Spinal cord (tissue), 10 donors: ENCODE measurements around the gene L3MBTL3. TPM values are rescaled to one million over a fixed set of nuclear protein-coding genes. Genes with fewer than 3 reads are reported as not detected.
A peak's percentile ranks its signal among the peaks of the same experiment; 100 is the strongest.

Experiments
- DNase-seq, 6 donors: peaks; one replicate each; pipeline versions ENCODE4 v3.0.0 to v3.0.0-alpha.2; 2013 to 2015; ENCODE audit warnings: low spot score in 6 of 6, low read depth in 4 of 6
- H3K27ac ChIP-seq: one replicate; pipeline ENCODE4 v1.5.1; 2013; ENCODE audit warnings: low read depth, low read length, control low read depth
- H3K27me3 ChIP-seq: one replicate; pipeline ENCODE4 v1.6.1; 2013; ENCODE audit warnings: low read length; ENCODE audit not compliant: control insufficient read depth, insufficient read depth
- H3K36me3 ChIP-seq: one replicate; pipeline ENCODE4 v1.6.1; 2013; ENCODE audit warnings: low read length; ENCODE audit not compliant: control insufficient read depth, insufficient read depth
- H3K4me1 ChIP-seq: one replicate; pipeline ENCODE4 v1.6.1; 2013; ENCODE audit warnings: low read length; ENCODE audit not compliant: control insufficient read depth, insufficient read depth
- H3K4me3 ChIP-seq: one replicate; pipeline ENCODE4 v1.5.1; 2013; ENCODE audit warnings: low read depth, low read length, control low read depth
- H3K9me3 ChIP-seq: one replicate; pipeline ENCODE4 v1.6.1; 2013; ENCODE audit warnings: low read length; ENCODE audit not compliant: control insufficient read depth, insufficient read depth
- WGBS: methylation state at CpG from one replicate; pipeline ENCODE4 v1.1.5; 2013; ENCODE audit warnings: missing lambda C conversion rate; ENCODE audit not compliant: insufficient coverage; 5-methylcytosine and 5-hydroxymethylcytosine counted together
- polyA plus RNA-seq, 2 donors: library from polyadenylated mRNA; unstranded; fragments of 120-200 nt; gene quantifications; one replicate each; pipeline ENCODE4 v1.2.1, GENCODE V29; 2013; ENCODE audit not compliant: insufficient read length in 2 of 2
- total RNA-seq, 2 donors: library from RNA; depleted of rRNA in 1 of 2; stranded (reverse); fragments of 120-200 nt in 1 of 2; fragments of >200 nt in 1 of 2; gene quantifications; one replicate each; pipeline versions ENCODE4 v1.2.3 to v1.2.4, GENCODE V29; 2013 to 2014
- donor health status: healthy.

Gene L3MBTL3
- total and polyA plus RNA-seq, 4 donors = 11.8 to 17.2 (median 13.2) TPM

DNA sequence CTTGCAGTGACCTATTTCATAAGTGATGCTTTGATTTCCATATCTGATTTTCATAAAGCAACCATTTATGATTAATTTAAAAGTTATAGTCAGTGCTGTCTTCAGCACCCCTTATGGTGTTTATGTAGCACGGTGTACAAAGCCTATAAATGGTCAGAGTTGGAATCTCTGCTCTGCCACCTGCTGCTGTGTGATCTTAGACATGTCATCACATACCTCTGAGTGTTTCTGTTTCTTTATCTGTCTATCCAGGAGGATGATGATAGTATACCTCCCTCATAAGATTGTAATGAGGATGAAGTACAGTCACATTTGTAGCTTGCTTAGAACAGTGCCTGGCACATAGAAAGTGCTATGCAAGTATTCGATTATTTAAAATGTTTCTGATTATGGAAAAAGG, 103.9 kb downstream of the L3MBTL3 start:
- DNase-seq = no peak
- WGBS = 100% methylated on average over 1 of the region's 2 CpGs
- no peaks in the 10 kb centered on the region for H3K9me3 ChIP-seq

GRCh38 chr6:130127195-130127594, 108.8 kb downstream of the L3MBTL3 start:
- DNase-seq = no peak
- Histone ChIP-seq H3K4me1 (no peaks in the 10 kb centered on the region), H3K27me3 (no peaks in the 10 kb centered on the region), H3K9me3 (no peaks in the 10 kb centered on the region), H3K36me3 (no peaks in the 10 kb centered on the region), H3K27ac (no peak overlapping the region), H3K4me3 (no peak overlapping the region)
- 67% methylated on average over 1 of the region's 2 CpGs for WGBS

More for the DNA sequence above, 103.9 kb downstream of the L3MBTL3 start:
- Histone ChIP-seq H3K4me1 (no peaks in the 10 kb centered on the region), H3K36me3 (no peaks in the 10 kb centered on the region), H3K27me3 (no peaks in the 10 kb centered on the region), H3K4me3 (no peak overlapping the region), H3K27ac (no peak overlapping the region)

DNA sequence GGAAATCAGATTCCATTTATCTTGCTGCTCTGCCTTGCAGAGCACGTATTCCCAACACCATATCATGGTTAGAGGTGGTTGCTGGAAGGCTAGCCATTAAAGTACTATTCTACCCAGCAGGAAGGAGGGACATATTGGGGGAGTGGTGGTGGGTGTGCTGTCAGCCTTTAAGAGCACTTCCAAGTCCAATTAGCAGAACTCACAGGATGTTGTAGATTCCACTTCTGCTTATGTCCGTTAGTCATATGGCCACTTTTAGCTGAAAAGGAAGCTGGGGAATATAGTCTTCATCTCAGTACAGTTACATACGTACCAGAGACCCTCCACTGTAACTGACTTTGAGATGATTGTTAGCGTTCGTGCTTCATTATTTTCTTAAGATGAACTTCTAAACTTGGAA, 109.9 kb downstream of the L3MBTL3 start:
- DNase-seq = no peak
- no peak overlapping the region for H3K4me3 ChIP-seq
- H3K4me1 ChIP-seq = no peaks in the 10 kb centered on the region
- no peaks in the 10 kb centered on the region for H3K27me3 ChIP-seq
- no CpG with 5 or more reads among the region's 5 CpGs for WGBS
- H3K9me3 ChIP-seq = no peaks in the 10 kb centered on the region
- no peak overlapping the region for H3K27ac ChIP-seq
- no peaks in the 10 kb centered on the region for H3K36me3 ChIP-seq

DNA sequence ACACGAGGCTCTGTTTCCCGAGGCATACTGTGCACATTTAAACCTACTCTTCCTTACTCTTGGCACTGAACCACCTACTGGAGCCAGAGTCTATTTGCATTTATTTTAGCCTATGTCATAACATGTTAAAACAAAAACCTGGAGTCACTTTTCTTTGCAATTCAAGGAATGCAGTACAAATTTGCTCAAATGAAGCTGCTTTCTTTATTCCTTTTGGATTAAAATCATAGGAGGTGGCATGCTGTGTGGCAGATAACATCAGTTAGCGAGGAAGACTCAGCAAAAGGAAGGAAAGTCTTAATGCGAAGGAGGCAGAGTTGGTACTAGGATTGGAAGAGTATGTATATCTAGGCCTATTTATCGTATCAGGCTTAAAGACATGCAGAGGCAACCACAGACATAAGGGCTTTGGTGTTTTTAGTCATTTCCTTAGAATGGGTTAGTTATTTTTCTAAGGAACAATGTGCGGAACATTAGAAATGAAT, 111.4 kb downstream of the L3MBTL3 start:
- Histone ChIP-seq H3K27me3 (no peaks in the 10 kb centered on the region), H3K4me1 (no peaks in the 10 kb centered on the region), H3K36me3 (no peaks in the 10 kb centered on the region), H3K27ac (no peak overlapping the region), H3K4me3 (no peak overlapping the region), H3K9me3 (no peaks in the 10 kb centered on the region)
- peak in 1 of 6 donors; percentile 34 for DNase-seq
- 97% methylated on average over 3 of the region's 6 CpGs for WGBS

DNA sequence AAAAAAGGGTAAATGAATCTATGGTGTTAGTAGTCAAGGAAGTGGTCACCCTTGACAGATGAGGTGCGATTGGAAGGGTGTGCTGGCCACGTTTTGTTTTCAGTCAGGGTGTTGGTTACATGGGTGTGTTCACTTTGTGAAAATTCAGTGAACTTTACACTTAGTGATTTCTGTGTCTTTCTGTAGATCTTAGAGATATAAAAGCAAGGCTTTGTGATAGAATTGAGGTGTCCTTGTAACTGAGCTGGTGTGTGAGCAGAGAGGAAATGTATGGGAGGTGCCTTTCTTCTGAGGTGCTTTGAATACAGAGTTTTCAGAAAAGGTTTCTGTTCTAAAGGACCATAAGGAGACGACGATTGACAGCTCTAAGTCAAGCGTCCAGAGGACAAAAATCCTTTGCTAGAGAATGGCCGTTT, 113.9 kb downstream of the L3MBTL3 start:
- H3K4me3 ChIP-seq = no peak overlapping the region

GRCh38 chr6:130134582-130134981, 116.2 kb downstream of the L3MBTL3 start:
- peak in 2 of 6 donors; percentile 13 to 15 for DNase-seq
- Histone ChIP-seq H3K9me3 (no peaks in the 10 kb centered on the region), H3K27me3 (no peaks in the 10 kb centered on the region), H3K4me3 (no peak overlapping the region), H3K27ac (no peak overlapping the region), H3K36me3 (no peaks in the 10 kb centered on the region), H3K4me1 (no peaks in the 10 kb centered on the region)
- no CpG with 5 or more reads among the region's 2 CpGs for WGBS

More for the DNA sequence above, 113.9 kb downstream of the L3MBTL3 start:
- no peaks in the 10 kb centered on the region for H3K27me3 ChIP-seq
- H3K4me1 ChIP-seq = no peaks in the 10 kb centered on the region
- H3K36me3 ChIP-seq = no peaks in the 10 kb centered on the region
- no peak overlapping the region for H3K27ac ChIP-seq
- no peaks in the 10 kb centered on the region for H3K9me3 ChIP-seq
- no peak for DNase-seq
- WGBS = 52% methylated on average over 5 of the region's 6 CpGs

GRCh38 chr6:130136798-130137197, 118.4 kb downstream of the L3MBTL3 start:
- WGBS = no CpG with 5 or more reads among the region's 2 CpGs
- no peaks in the 10 kb centered on the region for H3K27me3 ChIP-seq
- no peaks in the 10 kb centered on the region for H3K36me3 ChIP-seq
- H3K27ac ChIP-seq = no peak overlapping the region
- no peaks in the 10 kb centered on the region for H3K4me1 ChIP-seq
- H3K9me3 ChIP-seq = no peaks in the 10 kb centered on the region
- no peak overlapping the region for H3K4me3 ChIP-seq
- no peak for DNase-seq

DNA sequence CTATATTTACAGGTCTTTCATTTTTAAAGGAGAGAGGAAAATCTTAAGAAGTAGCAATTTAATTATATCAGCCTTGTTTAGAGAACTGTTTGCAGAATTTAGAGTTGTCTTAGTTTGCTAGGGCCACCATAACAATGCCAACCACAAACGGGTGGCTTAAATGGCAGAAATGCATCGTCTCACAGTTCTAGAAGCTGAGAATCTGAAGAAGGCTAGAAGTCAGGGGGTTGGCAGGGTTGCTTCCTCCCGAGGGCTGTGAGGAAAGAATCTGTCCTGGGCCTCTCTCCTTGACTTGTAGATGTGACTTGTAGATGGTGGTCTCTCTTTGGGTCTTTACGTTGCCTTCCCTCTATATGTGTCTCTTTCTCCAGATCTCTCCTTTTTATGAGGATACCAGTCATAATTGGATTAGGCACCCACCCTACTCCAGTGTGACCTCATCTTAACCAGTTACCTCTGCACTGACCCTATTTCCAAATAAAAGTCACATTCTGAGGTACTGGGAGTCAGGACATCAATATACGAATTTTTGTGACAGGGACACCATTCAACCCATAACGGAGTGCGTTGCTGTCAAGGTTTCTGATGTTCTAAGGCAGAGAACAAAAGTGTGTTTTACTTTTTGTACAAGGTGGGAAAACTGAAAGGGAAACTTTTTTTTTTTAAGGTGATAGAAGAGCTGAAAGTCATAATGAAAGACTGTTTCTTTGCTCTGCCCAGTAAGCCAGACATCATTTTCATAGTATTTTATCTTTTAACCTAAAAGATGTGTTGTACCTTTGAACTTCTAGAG, 119.9 kb downstream of the L3MBTL3 start:
- Histone ChIP-seq H3K4me3 (no peak overlapping the region), H3K36me3 (no peaks in the 10 kb centered on the region), H3K9me3 (no peaks in the 10 kb centered on the region), H3K27me3 (no peaks in the 10 kb centered on the region), H3K27ac (no peak overlapping the region), H3K4me1 (no peaks in the 10 kb centered on the region)
- DNase-seq = no peak
- 67% methylated on average over 3 of the region's 7 CpGs for WGBS

DNA sequence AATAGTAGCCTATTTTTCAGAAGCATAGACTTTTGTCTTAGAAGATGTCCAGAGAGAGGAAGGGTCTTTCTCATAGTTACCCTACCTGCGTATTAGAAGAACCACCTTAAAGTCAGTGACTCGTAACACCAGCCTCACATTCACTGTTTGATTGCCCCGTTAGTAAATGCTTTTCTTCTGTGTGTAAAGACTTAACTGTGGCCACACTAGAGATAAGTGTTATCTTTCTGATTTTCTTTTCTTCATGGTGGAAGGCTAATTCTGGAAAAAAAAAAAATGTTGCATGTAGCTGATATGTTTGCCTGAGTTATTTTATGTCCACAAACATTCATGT, 120.5 kb downstream of the L3MBTL3 start:
- no peak for DNase-seq
- Histone ChIP-seq H3K27me3 (no peaks in the 10 kb centered on the region), H3K4me3 (no peak overlapping the region), H3K27ac (no peak overlapping the region), H3K36me3 (no peaks in the 10 kb centered on the region), H3K4me1 (no peaks in the 10 kb centered on the region), H3K9me3 (no peaks in the 10 kb centered on the region)
- WGBS = no CpG with 5 or more reads among the region's 3 CpGs

GRCh38 chr6:130140084-130140483, 121.7 kb downstream of the L3MBTL3 start:
- Histone ChIP-seq H3K27me3 (no peaks in the 10 kb centered on the region), H3K4me1 (no peaks in the 10 kb centered on the region), H3K4me3 (no peak overlapping the region), H3K9me3 (no peaks in the 10 kb centered on the region), H3K27ac (no peak overlapping the region), H3K36me3 (no peaks in the 10 kb centered on the region)
- WGBS = no CpG with 5 or more reads among the region's 2 CpGs
- DNase-seq = no peak
